ENCODE results near the gene C4BPA.
A peak's percentile ranks its signal among the peaks of the same experiment; 100 is the strongest.

Gene C4BPA

GRCh38 chr1:207139616-207140015 is 35.6 kb downstream of the C4BPA start:
- no peak overlapping the region for H3K4me3 ChIP-seq (ENCODE audit: low read depth, low read length)
- no peak for TF ChIP-seq CTCF (IDR thresholded peaks at IDR 0.05; ENCODE audit: low read depth, low read length, missing control alignments)
- no peak overlapping the region for H3K27ac ChIP-seq
- H3K27me3 ChIP-seq (replicated peaks), result no peaks in the 10 kb centered on the region
- no peak for DNase-seq
- H3K36me3 ChIP-seq (replicated peaks), result no peaks in the 10 kb centered on the region
- in situ Hi-C loops (cut with HindIII; ENCODE audit: low pct_ligation_motif_present, low sequenced_read_pairs), result no loop called here

- no peak overlapping the region for H3K27ac ChIP-seq
- no peaks in the 10 kb centered on the region for H3K27me3 ChIP-seq (replicated peaks)
- in situ Hi-C loops (cut with HindIII; ENCODE audit: low pct_ligation_motif_present, low sequenced_read_pairs), result no loop called here
- H3K4me3 ChIP-seq (ENCODE audit: low read depth, low read length), result no peak overlapping the region
- DNase-seq, result peak; percentile 9
- no peaks in the 10 kb centered on the region for H3K36me3 ChIP-seq (replicated peaks)
- no peak for TF ChIP-seq CTCF (IDR thresholded peaks at IDR 0.05; ENCODE audit: low read depth, low read length, missing control alignments)
These were observed 36.5 kb downstream of the C4BPA start for GRCh38 chr1:207140536-207140935.

- DNase-seq, result no peak
- in situ Hi-C loops (cut with HindIII; ENCODE audit: low pct_ligation_motif_present, low sequenced_read_pairs), result no loop called here
- Histone ChIP-seq H3K27ac (no peak overlapping the region), H3K36me3 (replicated peaks) (no peaks in the 10 kb centered on the region), H3K27me3 (replicated peaks) (no peaks in the 10 kb centered on the region), H3K4me3 (ENCODE audit: low read depth, low read length) (no peak overlapping the region)
- no peak for TF ChIP-seq CTCF (IDR thresholded peaks at IDR 0.05; ENCODE audit: low read depth, low read length, missing control alignments)
These were observed 41.5 kb downstream of the C4BPA start for GRCh38 chr1:207145401-207146058.

GRCh38 chr1:207151920-207152319 is 47.9 kb downstream of the C4BPA start:
- no peak overlapping the region for H3K4me3 ChIP-seq (ENCODE audit: low read depth, low read length)
- no peak for DNase-seq
- H3K27me3 ChIP-seq (replicated peaks), result no peaks in the 10 kb centered on the region
- no peak overlapping the region for H3K27ac ChIP-seq
- no peak for TF ChIP-seq CTCF (IDR thresholded peaks at IDR 0.05; ENCODE audit: low read depth, low read length, missing control alignments)
- H3K36me3 ChIP-seq (replicated peaks), result no peaks in the 10 kb centered on the region
- in situ Hi-C loops (cut with HindIII; ENCODE audit: low pct_ligation_motif_present, low sequenced_read_pairs), result no loop called here

GRCh38 chr1:207152792-207153468 is 48.9 kb downstream of the C4BPA start:
- in situ Hi-C loops (cut with HindIII; ENCODE audit: low pct_ligation_motif_present, low sequenced_read_pairs), result no loop called here
- no peaks in the 10 kb centered on the region for H3K27me3 ChIP-seq (replicated peaks)
- H3K4me3 ChIP-seq (ENCODE audit: low read depth, low read length), result no peak overlapping the region
- no peak for TF ChIP-seq CTCF (IDR thresholded peaks at IDR 0.05; ENCODE audit: low read depth, low read length, missing control alignments)
- H3K27ac ChIP-seq, result no peak overlapping the region
- H3K36me3 ChIP-seq (replicated peaks), result no peaks in the 10 kb centered on the region
- DNase-seq, result no peak
